Daoy (cell line): ENCODE measurements around the gene MAP3K7. TPM values are rescaled to one million over a fixed set of nuclear protein-coding genes. Genes with fewer than 3 reads are reported as not detected.

ENCODE experiments used
- DNase-seq: peaks from one replicate; pipeline ENCODE4 v3.0.0-alpha.2; 2015; ENCODE audit warnings: low read depth
- total RNA-seq: library from RNA; depleted of rRNA; stranded (reverse); fragments of >200 nt; shearing (Covaris generic); gene quantifications from 2 replicates; pipeline ENCODE4 v1.2.3, GENCODE V29; 2014

Gene MAP3K7
- total RNA-seq, 1 experiment from 2014 or later: 19.1 TPM

DNA sequence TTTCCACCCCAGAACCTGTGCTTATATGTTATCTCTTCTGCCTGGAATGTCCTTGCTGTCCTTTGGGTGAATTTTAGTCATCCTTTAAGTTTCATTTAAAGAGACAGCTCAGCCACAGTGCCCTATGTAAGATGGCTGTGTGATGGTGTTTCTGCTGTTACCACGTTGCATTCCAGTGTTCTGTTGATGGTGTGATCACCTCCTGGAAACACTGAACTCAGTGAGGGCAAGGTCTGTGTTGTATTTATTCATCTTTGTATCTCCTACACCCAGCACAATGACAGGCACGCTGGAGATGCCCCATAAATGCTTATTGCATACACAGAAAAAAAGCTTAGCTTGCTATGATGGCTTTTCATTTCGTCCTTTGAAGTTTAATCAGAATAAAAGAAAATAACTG is 102.5 kb downstream of the MAP3K7 start:
- no peak for DNase-seq

DNA sequence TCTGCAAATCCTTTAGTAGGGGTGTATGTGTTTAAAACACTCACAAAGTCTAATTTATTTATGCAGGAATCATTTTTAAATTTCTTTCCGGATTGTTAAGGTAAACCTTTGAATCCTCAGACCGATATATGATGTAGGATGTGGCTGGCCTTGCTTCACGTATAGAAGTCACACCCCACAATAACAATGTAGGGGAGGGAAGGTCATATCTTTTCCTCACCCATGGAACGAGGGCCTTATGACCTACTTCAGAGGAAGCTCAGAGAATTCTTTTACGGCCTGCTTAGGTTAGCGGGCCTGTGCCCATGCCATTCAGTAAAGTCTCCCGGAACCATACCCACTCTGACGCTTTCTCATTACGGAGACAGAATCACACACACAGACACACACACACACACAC is 102.9 kb downstream of the MAP3K7 start:
- DNase-seq: no peak

DNA sequence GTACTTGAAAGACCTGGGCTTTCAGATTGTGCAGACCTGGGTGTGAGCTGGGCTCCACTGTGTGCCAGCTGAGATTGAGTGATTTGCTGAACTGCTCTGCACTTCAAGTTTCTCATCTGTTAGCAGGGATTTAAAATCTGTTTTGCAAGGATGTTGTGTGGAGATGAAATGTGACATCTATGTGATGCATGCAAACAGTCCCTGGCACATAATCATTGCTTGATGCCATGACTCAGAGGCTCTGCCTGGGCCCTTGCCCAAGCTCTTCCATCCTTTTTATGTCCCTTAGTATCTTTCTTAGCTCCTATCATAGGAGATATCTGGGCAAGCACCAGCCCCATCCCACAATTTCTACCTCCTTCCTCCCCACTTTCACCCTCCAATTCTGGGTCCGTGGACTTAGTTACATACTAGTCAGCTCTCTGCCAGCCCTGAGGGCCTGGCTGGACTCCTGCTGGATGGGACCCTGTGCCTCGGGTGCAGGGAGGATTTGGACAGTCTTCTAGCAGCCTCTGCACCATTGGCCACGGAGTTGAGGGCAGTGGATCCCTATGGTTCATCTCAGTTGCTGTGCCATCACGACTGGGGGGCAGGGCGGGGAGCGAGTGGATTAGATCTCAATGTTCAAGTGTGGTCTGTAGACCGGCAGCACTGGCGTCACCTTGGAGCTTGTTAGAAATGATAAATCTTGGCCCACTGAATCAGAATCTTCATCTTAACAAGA is 103.6 kb downstream of the MAP3K7 start:
- no peak for DNase-seq

DNA sequence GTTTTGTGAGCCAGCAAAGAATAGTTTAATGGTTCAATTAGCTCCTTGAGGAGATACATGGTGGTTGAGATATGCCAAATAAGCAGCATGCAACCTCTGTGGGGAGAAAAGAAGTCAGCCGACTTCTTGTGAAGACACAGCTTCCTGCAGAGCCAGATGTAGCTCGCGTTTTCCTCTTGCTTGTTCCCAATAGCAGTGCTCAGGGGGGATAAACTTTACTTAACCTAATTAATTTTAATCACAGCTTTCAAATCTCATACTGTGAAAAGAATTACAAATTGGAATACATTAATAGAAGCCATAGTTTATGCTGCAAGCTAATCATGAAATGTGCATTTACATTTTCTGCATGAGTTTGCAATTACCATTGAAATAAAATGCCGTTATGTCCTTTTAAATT is 106.2 kb downstream of the MAP3K7 start:
- no peak for DNase-seq

DNA sequence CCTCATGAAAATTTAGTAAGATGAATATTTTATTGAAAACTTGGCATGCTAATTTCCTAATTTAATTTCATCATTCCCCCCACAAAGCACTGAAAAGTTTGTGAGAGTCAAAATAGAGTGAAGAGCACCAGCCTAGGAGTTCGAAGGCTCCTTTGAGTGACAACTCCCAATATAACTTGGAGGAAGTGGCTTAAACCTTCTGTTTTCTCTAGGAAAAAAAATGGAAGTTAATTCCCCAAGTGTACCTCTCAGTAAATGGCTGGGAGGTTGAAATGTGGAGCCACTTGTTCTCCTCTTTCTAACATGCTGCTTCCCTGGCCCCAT is 107.3 kb downstream of the MAP3K7 start:
- DNase-seq: no peak

DNA sequence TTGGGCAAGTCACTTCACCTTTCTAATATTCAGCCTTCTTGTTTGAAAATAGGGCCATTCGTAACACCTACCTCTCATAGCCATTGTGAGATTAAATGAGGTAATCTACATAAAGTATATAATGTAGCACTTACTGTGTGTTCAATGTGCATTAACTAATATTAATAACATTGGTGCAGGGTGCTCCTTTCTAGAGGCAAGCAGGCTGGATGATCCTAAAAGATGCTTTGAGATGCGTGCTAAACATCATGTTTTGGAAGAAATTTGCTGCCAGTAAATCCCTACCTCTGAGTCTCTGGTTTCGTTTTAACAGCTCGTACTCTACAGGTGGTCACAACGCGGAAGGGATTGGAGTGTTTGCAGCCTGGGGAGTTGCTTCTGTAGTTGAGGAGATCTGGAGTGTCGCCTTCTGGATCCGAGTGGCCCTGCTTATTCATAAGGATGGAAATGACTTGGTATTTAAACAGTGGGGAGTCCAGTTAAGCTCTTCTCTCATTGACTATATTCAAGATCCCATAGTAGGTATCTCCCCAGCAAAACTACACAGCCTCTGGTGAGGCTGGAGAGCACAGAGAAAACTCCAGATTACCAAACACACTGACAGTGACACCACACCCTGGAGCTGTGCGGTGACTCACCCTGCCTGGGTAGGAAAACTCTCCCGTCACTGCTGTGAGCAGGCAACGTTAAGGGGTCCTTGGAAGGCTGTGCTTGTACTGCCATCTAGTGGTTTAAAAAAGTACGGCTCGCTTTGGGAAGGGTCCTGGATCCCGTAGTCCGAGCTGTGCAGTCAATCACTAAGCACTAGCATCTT is 107.9 kb downstream of the MAP3K7 start:
- peak; percentile 93 for DNase-seq

DNA sequence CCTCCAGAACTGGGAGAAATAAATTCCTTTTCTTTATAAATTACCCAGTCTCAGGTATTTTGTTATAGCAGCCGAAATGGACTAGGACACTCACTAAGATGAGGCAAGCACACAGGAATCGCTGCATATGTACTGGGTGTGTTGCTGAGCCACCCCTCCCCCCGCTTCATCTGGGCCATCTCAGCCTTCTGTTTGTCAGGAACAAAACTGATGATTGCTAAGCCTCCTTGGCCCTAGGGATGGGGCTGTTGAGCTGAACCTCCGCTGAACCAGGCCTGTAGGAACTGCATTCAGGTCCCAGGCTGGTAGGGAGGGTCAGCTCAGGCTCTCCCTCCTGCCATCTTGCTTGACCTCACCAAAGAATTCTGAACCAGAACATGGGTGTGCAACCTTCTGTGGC is 108.6 kb downstream of the MAP3K7 start:
- DNase-seq: no peak

DNA sequence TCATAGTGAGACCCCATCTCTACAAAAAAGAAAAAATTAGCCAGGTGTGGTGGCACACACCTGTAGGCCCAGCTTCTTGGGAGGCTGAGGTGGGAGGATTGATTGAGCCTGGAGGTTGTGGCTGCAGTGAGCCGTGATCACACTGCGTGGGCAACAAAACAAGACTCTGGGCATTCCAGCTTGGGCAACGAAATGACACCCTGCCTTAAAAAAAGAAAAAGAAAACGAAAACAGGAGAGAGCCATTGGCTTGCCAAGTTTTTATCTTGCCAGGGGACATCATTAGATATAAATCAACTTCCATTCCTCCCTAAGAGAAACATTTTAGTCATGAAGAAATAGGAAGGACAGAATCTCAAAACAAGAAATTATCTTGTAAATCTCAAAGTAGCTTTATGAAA is 109.5 kb downstream of the MAP3K7 start:
- DNase-seq: no peak

DNA sequence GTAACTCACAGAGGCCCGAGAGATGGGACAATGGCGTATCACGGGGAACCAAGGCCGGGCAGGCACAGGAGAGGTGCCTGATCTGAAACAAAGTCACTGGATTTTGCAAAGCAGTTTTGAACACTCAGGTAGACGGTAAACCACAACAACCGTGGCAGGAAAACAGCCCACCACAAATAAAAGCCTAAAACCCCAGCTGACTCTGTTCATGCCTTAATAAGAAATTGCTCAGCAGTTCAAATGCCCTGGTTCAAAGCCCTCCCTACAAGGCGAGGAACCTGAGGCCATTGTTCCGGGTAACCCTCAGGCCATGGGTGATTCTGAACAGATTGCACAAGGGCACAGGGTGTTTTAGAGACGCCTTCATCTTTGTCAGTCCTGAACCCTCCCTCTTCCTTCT is 114.2 kb downstream of the MAP3K7 start:
- DNase-seq: no peak

DNA sequence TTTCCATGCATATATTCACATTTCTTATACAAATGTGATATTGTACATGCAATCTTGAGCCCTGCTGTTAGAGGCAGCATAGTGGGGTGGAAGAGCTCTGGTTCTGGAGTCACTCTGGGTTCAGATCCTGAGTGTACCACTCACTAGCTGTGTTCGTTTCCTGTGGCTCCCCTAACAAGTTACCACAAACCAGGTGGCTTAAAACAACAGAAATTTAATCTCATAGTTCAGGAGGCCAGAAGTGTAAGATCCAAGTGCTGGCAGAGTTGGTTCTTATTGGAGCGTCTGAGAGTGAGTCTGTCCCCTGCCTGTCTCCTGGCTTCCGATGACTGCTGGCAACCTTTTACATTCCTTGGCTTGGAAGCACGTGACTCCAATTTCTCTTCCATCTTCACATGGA is 115.6 kb downstream of the MAP3K7 start:
- DNase-seq: no peak

DNA sequence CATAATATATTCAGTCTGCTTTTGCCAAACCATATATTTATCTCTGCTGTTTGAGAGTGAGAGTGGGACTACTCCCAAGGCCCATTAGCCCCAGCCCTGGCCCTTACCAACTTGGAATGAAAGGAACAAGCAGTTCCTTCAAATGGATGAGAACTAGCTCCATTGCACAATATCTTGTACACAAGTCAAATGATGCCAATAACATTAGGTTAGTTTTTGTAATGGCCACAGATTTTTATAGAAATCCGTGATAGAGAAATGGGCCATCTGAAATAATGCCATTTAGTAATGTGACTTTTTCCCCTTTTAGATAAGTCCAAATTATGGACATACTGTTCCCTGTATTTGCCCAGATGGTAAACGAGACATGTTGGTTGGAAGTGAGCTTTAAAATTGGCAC is 117.0 kb downstream of the MAP3K7 start:
- DNase-seq: no peak

DNA sequence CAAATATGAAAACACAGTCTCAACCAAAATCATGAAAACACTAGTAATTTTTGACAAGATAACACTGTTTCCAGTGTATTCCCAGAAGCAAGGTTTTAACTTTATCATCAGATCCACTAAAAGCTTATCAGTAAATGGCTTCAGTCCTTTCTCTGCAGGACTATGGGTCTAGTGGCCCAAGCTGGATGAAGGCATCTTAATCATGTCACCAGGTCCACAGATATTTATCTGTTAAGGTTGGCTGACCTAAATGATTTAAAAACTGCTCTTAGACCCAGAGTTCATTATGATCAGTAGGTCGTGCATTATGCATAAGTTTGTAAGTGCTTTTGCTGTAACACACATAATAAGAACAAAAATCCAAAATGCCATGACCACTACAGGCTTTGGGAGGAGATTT is 118.0 kb downstream of the MAP3K7 start:
- no peak for DNase-seq

DNA sequence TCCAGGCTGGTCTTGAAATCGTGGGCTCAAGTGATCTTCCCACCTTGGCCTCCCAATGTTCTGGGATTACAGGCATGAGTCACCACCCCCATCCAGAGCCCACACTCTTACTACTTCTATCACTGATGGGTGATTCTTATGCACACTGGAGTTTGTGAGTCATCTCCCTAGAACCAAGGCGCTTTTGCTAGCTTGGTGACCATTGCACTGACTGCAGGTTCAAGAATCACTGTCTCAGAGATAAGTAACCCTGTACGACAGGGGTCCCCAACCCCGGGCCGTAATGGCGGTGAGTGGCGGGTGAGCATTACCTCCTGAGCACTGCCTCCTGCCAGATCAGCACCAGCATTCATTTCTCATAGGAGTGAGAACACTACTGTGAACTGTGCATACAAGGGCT is 118.8 kb downstream of the MAP3K7 start:
- peak; percentile 71 for DNase-seq

DNA sequence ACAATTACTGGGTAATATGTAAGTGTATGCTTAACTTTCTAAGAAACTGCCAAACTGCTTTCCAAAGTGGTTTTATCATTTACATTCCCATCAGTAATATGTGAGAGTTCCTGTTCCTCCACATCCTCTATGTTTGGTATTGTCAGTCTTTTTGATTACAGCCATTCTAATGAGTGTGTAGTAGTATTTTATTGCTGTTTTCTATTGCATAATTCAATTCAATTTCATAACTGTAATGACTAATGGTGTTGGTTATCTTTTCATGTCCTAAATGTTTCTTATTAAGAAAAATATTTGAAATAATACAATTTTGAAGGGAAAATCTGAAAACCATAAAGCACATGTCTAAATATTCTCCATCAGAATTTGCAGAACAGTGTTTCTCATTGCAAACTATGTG is 119.3 kb downstream of the MAP3K7 start:
- no peak for DNase-seq

DNA sequence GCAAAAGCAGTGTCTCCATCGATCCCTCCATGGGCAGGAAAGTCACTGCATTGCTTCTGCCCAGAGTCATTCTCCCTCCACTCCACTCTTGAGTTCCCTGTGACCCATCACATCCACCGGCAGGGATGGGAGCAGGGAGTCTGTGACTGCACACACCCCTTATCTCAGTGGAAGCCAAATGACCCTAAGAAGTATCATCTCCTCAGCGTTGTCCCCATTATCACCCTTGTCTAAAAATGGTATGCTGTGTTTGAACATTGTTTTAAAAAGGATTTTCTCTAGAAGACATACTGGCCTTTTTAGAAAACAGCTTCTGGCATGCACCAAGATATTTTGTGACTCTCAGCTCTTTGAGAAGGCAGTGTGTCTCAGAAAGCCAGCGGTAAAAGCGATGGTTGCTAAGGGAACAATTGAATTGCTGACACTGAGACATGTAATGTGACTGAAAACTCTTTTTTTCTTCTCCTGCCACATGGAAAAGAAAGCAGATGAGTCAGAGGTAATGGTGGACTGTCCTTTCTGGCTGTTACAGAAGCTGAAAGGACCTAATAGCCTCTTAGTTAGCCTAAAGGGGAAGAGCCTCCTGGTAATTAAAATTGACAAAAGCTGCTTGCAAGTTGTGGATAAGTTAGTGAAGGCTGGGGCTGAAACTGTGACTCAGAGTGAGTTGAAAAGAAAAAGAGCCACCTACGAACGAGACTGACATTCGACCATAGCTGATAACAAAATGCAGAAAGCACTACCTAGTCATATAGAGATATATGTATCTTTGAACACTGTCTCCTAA is 120.5 kb downstream of the MAP3K7 start:
- DNase-seq: peak; percentile 29

DNA sequence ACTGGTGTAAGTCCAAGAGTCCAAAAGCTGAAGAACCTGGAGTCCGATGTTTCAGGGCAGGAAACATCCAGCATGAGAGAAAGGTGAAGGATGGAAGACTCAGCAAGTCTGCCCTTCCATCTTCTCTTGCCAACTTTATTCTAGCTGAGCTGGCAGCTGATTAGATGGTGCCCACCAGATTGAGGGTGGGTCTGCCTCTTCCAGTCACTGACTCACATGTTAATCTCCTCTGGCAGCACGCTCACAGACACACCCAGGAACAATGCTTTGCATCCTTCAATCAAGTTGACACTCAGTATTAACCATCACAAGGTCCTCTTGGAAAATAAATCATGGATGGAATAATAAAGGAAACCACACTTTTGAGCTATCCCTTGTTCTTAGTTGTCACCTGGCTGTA is 121.2 kb downstream of the MAP3K7 start:
- no peak for DNase-seq

DNA sequence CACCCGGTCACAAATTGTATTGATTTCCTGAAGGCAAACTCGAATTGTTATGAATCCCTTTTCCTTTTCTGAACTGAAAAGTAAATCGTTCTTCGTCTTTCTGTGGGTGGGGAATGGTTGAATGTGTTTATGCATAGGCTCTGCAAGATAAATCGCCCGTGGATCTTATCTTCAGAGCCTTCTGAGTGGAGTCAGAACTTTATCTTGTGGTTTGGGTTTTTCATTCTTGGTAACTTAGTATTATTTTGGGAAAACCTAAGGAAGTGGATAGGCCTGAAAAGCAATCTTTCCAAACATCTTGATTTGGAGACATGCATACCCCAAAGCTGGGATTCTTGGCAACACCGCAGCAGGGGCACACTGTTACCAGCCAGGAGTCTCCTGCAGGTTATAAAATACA is 122.4 kb downstream of the MAP3K7 start:
- DNase-seq: no peak

DNA sequence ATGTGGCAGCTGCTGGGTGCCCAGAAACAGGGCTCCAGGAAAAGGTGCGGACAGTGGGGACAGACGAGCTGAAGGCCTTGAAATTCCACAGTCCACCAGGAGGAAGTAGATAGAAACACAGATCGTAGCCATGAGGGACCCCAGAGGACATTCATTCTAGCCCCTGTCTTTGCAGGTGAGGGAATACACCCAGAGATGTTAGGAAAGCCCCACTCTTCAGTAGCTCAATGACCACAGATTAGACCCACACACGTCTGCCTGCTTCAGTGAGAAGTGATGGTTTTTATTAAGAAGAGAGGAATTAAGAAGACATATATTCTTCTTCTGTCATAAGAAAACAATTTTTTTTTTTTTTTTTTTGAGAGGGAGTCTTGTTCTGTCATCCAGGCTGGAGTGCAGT is 123.0 kb downstream of the MAP3K7 start:
- DNase-seq: no peak
